HG03520 (cell line): ENCODE measurements around the gene COL15A1.

Source experiments
- ATAC-seq: cut with Tn5 transposase; IDR thresholded peaks from one replicate; pipeline ENCODE4 v1.9.1; 2021; ENCODE audit warnings: mild to moderate bottlenecking, moderate library complexity; ENCODE audit not compliant: unreplicated experiment

COL15A1 gene

GRCh38 chr9:99051851-99052250, 108.1 kb downstream of the COL15A1 start:
- no peak for ATAC-seq

DNA sequence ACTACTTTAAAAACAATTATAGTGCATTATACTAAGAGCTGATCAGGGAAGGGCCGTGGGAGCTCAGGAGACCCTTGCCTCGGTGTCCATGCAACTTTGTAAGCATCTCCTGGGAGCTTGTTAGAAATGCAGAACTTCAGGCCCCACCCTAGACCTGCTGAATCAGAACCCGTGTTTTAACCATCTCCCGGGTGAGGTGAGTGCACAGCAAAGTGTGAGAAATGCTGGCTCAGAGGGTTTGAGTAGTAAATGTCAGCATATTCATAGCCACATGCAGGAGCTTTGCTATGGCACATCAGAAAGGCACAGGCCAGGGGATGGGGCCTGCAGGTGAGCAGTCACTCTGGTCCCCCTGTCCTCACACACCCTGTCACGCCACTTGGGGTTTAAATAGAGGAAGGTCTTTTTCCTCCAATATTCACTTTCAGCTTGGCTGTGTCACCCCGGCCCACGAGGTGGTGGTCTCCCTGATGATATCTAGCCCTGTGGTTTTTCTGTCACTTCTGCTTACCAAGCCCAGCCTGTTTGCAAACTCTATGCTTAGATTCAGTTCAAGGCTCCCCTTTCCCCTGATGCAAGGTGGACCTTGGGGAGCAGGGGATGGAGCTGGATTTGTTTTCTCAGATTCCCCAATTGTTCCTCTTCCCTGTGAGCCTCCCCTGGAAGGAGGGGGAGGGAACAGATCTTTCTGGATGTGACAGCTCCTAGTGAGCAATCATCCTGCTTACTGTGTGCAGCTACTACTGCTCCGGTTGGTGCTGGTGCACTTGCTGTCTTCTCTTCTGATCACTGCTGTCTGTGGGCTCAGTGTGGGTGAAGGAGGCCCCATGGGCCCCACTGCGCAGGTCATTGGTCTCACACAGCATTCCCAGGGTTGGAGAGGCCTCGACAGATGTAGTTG, 109.4 kb downstream of the COL15A1 start:
- ATAC-seq = no peak

GRCh38 chr9:99054581-99054980, 110.9 kb downstream of the COL15A1 start:
- ATAC-seq = no peak

DNA sequence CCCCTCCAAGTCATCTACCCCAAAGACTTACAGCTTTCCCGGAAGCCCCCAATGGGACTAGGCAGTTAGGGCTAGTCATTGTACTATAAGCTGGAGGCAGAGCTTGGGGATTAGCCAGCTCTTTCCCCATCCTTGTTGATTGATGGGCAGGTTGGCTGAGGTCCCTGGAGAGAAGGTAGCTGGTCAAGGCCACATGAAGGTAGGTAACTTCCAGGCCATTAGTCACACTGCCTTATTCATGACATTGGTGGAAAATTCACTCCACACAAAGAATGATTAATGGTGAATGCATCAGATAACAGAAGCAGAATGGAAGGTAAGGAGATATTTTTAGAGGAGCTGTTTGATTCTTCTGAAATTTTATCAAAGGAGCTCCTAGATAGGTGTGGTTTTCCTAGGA, 111.7 kb downstream of the COL15A1 start:
- no peak for ATAC-seq

- no peak for ATAC-seq
Observed at GRCh38 chr9:99056186-99056585, 112.5 kb downstream of the COL15A1 start.

GRCh38 chr9:99056886-99057664, 113.4 kb downstream of the COL15A1 start:
- no peak for ATAC-seq

- ATAC-seq = peak; percentile 74
Observed at GRCh38 chr9:99057665-99058625, 114.2 kb downstream of the COL15A1 start.

- peak; percentile 68 for ATAC-seq
Observed at GRCh38 chr9:99058964-99059921, 115.5 kb downstream of the COL15A1 start.

DNA sequence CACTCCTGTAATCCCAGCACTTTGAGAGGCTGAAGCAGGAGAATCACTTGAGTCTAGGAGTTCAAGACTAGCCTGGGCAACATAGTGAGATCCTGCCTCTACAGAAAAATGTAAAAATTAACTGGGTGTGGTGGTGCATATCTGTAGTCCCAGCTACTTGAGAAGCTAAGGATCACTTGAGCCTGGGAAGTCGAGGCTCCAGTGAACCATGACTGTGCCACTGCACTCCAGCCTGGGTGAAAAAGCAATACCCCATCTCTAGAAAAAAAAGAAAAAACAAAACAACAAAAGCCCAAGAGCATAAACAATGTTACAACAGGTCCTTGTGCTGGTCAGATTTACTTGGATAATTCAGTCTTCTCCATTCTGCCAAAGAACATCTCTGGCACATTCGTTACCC, 116.9 kb downstream of the COL15A1 start:
- ATAC-seq = no peak

DNA sequence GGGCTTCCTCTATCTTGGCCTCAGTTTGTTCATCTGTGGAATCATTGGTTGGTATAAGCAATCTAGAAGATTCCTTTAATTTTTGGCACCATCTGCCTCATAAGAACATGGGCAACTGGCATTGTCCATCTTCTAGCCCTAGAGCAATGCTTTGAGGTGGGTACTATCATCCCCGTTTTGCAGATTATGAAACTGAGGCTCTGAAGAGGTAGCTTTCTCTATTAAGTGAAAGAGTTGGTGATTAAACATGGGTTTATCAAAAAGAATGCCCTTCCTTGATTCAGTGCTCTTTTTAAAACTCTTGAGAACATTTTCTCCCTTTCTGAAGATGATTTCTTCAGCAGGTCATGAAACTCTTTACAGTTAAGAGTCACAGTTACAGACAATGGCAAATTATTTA, 118.8 kb downstream of the COL15A1 start:
- no peak for ATAC-seq

DNA sequence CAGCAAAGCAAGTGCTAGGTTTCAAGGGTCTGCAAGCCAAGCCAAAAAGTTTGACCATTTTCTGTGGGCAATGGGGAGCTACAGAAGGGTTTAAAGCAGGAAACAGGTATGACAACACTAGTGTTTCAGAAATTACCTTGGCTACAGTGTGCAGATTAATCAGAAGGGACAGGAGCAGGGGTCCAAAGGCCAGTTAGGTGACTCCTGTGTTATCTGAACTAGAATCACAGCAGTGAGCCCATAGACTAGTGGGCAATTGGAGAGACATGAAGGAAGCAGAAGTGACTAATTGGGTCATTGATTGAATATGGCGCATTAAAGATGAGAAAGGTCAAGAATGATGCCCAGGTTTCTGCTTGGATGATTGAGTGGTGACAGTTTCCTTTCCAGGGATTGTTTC, 119.8 kb downstream of the COL15A1 start:
- ATAC-seq = no peak

DNA sequence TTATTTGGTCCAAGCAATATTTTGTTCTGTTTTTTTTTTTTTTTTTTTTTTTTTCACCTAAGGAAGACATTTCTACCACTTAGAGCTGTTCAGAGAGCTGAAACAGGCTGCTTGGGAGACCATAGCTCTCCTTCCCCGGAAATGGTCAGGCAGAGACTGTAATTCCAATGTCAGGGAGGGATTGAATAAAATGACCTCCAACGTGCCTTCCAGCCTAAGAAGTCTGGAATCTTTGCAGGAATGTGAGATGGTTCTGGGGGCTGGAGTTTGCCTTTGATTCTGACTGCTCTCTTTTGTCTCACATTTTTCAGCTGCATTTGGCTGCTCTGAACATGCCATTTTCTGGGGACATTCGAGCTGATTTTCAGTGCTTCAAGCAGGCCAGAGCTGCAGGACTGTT, 122.9 kb downstream of the COL15A1 start:
- ATAC-seq = no peak

DNA sequence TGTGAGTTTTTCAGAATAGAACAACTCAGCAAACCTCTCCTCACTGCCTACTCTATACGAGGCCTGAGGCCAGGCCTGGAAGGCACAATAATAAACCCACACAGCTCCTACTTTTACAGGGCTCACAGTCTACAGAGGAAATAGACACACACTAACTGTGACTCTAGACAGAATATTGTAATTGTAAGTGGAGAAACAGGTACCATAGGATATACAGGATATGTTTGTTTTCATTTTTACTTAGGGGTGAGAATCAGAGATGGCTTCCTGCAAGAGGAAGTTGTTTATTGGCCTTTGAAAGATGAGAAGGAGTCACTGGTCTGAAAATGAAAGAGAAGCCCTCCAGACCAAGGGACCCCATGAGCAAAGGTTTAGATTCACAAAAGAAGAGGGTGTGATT, 125.4 kb downstream of the COL15A1 start:
- ATAC-seq = no peak

DNA sequence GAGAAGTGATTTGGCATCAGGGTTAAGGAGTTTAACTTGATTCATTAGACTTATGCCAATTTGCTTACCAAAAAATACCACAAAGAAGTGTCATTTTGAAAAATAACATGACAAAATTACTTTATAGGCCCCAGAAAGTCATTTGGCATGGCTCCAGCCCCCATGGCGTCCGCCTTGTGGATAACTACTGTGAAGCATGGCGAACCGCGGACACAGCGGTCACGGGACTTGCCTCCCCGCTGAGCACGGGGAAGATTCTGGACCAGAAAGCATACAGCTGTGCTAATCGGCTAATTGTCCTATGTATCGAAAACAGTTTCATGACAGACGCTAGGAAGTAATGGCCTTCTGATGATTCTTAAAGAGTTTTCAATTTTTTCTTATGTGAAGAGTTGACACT, 125.8 kb downstream of the COL15A1 start:
- ATAC-seq = no peak

DNA sequence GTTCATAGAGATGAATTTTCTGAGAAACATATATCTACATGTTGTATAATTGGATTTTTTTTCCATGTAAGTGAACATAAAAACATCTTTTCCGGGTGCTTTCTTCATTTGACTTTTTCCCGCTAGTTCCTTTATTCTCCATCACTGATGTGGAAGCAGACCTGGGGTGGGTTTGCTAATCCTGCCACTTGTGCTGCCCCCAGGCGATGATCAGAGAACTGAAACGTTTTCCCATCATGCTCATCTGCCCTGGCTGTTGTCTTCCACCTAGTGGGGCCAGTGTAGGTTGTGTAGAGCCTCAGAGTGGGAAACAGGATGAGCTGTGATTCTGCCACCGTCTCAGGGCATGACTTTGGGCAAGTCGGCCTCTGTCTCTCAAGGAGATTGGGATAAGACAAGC, 127.0 kb downstream of the COL15A1 start:
- ATAC-seq = no peak

DNA sequence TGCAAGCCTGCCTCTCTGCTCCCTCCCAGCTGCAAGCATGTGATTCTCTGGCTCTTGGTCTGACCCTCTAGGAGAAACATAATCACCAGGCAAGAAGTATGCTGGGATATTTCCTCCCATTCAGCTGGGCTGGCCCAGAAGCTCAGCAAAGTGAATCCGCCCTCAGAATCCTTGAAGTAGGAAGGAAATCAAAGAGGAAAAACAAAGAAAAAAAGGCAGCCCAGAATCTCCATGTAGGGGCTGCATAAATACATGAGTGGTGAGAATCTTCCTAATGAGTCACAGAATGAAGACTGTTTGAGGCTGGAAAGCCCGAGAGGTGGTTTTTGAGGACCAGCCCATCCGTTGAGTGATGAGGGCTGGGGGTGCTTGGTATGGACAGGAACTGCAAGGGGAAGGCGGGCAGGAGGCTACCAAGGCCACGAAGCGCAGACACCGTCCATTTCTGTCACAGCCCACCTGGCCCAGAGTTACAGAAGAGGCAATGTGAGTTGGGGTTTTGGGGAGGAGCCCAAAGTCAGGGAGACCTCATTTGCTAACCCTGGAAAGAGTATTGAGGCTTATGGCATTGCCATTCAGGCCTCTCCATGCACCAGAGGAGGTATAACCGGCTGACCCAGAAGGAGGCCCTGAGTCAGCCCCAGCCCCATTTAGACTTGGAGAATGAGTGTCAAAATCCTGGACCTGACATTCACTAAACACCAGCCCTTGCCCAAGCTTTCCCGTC, 127.8 kb downstream of the COL15A1 start:
- ATAC-seq = no peak

DNA sequence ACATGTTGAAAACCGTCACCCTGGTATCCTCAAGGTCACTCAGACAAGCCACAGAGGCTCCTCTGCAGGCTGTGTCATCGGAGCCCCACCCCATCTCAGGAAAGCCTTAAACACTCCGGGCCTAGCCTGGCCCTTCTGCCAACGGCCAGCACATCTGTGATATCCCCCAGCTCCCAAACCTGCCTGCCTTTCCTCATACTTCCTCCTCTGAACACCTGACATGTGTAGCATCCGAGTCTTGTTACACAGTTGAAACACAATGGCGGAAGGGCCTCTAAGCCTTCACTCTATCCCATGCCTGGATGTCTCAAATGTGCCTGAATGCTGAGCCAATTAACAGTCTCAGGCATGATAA, 128.3 kb downstream of the COL15A1 start:
- no peak for ATAC-seq

GRCh38 chr9:99073347-99073746, 129.6 kb downstream of the COL15A1 start:
- ATAC-seq = no peak
